ENCODE results near the gene LARGE1. TPM values are rescaled to one million over a fixed set of nuclear protein-coding genes. Genes with fewer than 3 reads are reported as not detected.

The LARGE1 gene
- polyA plus RNA-seq, 3 donors: 0.05 to 0.13 TPM; not detected in 1

GRCh38 chr22:33443683-33444082 lies 476.6 kb downstream of the LARGE1 start:
- no peaks in the 10 kb centered on the region for H3K79me2 ChIP-seq (ENCODE audit: insufficient read depth, low read length)
- Mint-ChIP-seq H3K27me3 (ENCODE audit: low read depth in 3 of 3) (no peaks in the 10 kb centered on the region), H3K36me3 (no peaks in the 10 kb centered on the region), H3K9me3 (peaks cover 0 to 20% (median 5%) of the 10 kb centered on the region in 7 donors), H3K4me3 (no peak overlapping the region), H3K27ac (no peak overlapping the region), H3K4me1 (no peaks in the 10 kb centered on the region)
- no peak overlapping the region for H3K27ac ChIP-seq (ENCODE audit: low read depth in 1 of 2, low read length in 2 of 2)
- H2AFZ ChIP-seq (ENCODE audit: insufficient read depth, low read depth, low read length, poor library complexity, severe bottlenecking): no peak overlapping the region
- H3K4me3 ChIP-seq (replicated peaks in 1 of 3; ENCODE audit: low read depth in 2 of 3, low read length in 3 of 3): no peak overlapping the region
- H3K36me3 ChIP-seq (replicated peaks in 1 of 2; ENCODE audit: control insufficient read depth in 1 of 2, insufficient read depth in 2 of 2, low read length in 2 of 2): no peaks in the 10 kb centered on the region
- H3K9me3 ChIP-seq (replicated peaks in 1 of 2; ENCODE audit: control insufficient read depth in 1 of 2, insufficient read depth in 1 of 2, low read length in 2 of 2): peaks cover 3 to 5% of the 10 kb centered on the region in 2 donors
- WGBS (ENCODE audit: insufficient coverage): no CpG with 5 or more reads among the region's 6 CpGs
- H3K4me2 ChIP-seq (replicated peaks; ENCODE audit: extremely low read depth, low read length, poor library complexity, severe bottlenecking): no peak overlapping the region
- intact Hi-C loops (cut with micrococcal nuclease): no loop called here
- H3K9ac ChIP-seq (ENCODE audit: insufficient read depth, low read length, poor library complexity, severe bottlenecking): no peak overlapping the region
- TF ChIP-seq CTCF (IDR thresholded peaks at IDR 0.05): no peak
- H3K4me1 ChIP-seq (ENCODE audit: control insufficient read depth in 1 of 2, insufficient read depth in 2 of 2, low read length in 2 of 2): no peaks in the 10 kb centered on the region
- DNase-seq: no peak
- no peaks in the 10 kb centered on the region for H3K27me3 ChIP-seq (ENCODE audit: control insufficient read depth in 2 of 2, insufficient read depth in 2 of 2, low read length in 2 of 2)
- H4K20me1 ChIP-seq (ENCODE audit: insufficient read depth, low read length): no peaks in the 10 kb centered on the region

DNA sequence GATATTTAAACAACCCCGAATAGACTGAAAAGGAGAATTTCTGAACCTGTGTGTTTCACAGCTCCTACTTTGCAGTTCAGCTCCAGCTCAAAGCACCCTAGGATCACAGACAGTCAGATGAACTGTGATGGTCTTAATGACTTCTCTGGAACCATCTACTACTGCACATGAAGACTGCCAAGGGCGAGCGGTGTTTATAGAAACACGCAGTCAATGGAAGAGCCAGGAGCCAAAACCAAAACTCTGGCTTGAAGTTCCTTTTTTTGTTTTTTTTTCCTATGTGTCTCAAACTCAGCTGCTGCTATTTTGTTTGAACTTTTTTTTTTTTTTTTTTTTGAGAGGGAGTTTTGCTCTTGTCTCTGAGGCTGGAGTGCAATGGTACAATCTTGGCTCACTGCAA lies 479.5 kb downstream of the LARGE1 start:
- Histone ChIP-seq H3K79me2 (ENCODE audit: insufficient read depth, low read length) (no peaks in the 10 kb centered on the region), H3K9me3 (replicated peaks in 1 of 2; ENCODE audit: control insufficient read depth in 1 of 2, insufficient read depth in 1 of 2, low read length in 2 of 2) (peaks cover 0 to 2% of the 10 kb centered on the region in 2 donors), H2AFZ (ENCODE audit: insufficient read depth, low read depth, low read length, poor library complexity, severe bottlenecking) (no peak overlapping the region), H3K4me2 (replicated peaks; ENCODE audit: extremely low read depth, low read length, poor library complexity, severe bottlenecking) (no peak overlapping the region), H3K4me1 (ENCODE audit: control insufficient read depth in 1 of 2, insufficient read depth in 2 of 2, low read length in 2 of 2) (no peaks in the 10 kb centered on the region), H3K4me3 (replicated peaks in 1 of 3; ENCODE audit: low read depth in 2 of 3, low read length in 3 of 3) (no peak overlapping the region), H3K27me3 (ENCODE audit: control insufficient read depth in 2 of 2, insufficient read depth in 2 of 2, low read length in 2 of 2) (no peaks in the 10 kb centered on the region), H3K36me3 (replicated peaks in 1 of 2; ENCODE audit: control insufficient read depth in 1 of 2, insufficient read depth in 2 of 2, low read length in 2 of 2) (no peaks in the 10 kb centered on the region), H3K27ac (ENCODE audit: low read depth in 1 of 2, low read length in 2 of 2) (no peak overlapping the region), H3K9ac (ENCODE audit: insufficient read depth, low read length, poor library complexity, severe bottlenecking) (no peak overlapping the region), H4K20me1 (ENCODE audit: insufficient read depth, low read length) (no peaks in the 10 kb centered on the region)
- intact Hi-C loops (cut with micrococcal nuclease): no loop called here
- Mint-ChIP-seq H3K27ac (no peak overlapping the region), H3K4me3 (no peak overlapping the region), H3K9me3 (peaks cover 0 to 2% (median 0%) of the 10 kb centered on the region in 7 donors), H3K4me1 (no peaks in the 10 kb centered on the region), H3K27me3 (ENCODE audit: low read depth in 3 of 3) (peaks cover 0 to 2% (median 0%) of the 10 kb centered on the region in 3 donors), H3K36me3 (no peaks in the 10 kb centered on the region)
- 8% methylated on average over 4 of the region's 4 CpGs for WGBS (ENCODE audit: insufficient coverage)
- no peak for TF ChIP-seq CTCF (IDR thresholded peaks at IDR 0.05)
- no peak for DNase-seq
